HG03097 (cell line): Measurements from ENCODE around the gene CCDC18.
"Not testable (repeated sequence)": the region's sequence is repeated elsewhere in the genome, so short reads cannot be mapped to it uniquely, and the experiment has no call there.

Experiments used
- ATAC-seq: cut with Tn5 transposase; IDR thresholded peaks from one replicate; pipeline ENCODE4 v1.9.1; 2021; ENCODE audit not compliant: unreplicated experiment, low FRiP score

The CCDC18 gene

GRCh38 chr1:93170141-93170678, 10.3 kb upstream of the CCDC18 start:
- ATAC-seq: not testable (repeated sequence)

GRCh38 chr1:93171549-93172034, 8.9 kb upstream of the CCDC18 start:
- no peak for ATAC-seq

GRCh38 chr1:93172778-93173177, 7.7 kb upstream of the CCDC18 start:
- no peak for ATAC-seq

GRCh38 chr1:93174638-93175037, 5.9 kb upstream of the CCDC18 start:
- ATAC-seq: not testable (repeated sequence)

GRCh38 chr1:93177991-93178390, 2.5 kb upstream of the CCDC18 start:
- ATAC-seq: no peak

GRCh38 chr1:93178418-93178817, 2.1 kb upstream of the CCDC18 start:
- ATAC-seq: no peak

- peak; percentile 84 for ATAC-seq
Measured at GRCh38 chr1:93179886-93180722, 420 bp upstream of the CCDC18 start, which contains the start of gene TMED5. TMED5 (minus strand) TSS chr1:93180413; CDS start chr1:93180242, 171 bp downstream.

GRCh38 chr1:93186667-93187066, 6.1 kb downstream of the CCDC18 start:
- no peak for ATAC-seq

- ATAC-seq: no peak
Measured at GRCh38 chr1:93190432-93190831, 9.9 kb downstream of the CCDC18 start.

- ATAC-seq: no peak
Measured at GRCh38 chr1:93194231-93194990, 13.9 kb downstream of the CCDC18 start.

- no peak for ATAC-seq
Measured at GRCh38 chr1:93196591-93196990, 16.1 kb downstream of the CCDC18 start.

GRCh38 chr1:93199150-93199549, 18.6 kb downstream of the CCDC18 start:
- no peak for ATAC-seq

- no peak for ATAC-seq
Measured at GRCh38 chr1:93200086-93200620, 19.6 kb downstream of the CCDC18 start.

- ATAC-seq: no peak
Measured at GRCh38 chr1:93200714-93201113, 20.2 kb downstream of the CCDC18 start.

GRCh38 chr1:93205892-93206566, 25.5 kb downstream of the CCDC18 start:
- no peak for ATAC-seq

GRCh38 chr1:93206567-93206954, 26.0 kb downstream of the CCDC18 start:
- ATAC-seq: no peak

- no peak for ATAC-seq
Measured at GRCh38 chr1:93207211-93207610, 26.7 kb downstream of the CCDC18 start.

- ATAC-seq: no peak
Measured at GRCh38 chr1:93215322-93215721, 34.8 kb downstream of the CCDC18 start.

- ATAC-seq: no peak
Measured at GRCh38 chr1:93219443-93219842, 38.9 kb downstream of the CCDC18 start.

- ATAC-seq: not testable (repeated sequence)
Measured at GRCh38 chr1:93220716-93221115, 40.2 kb downstream of the CCDC18 start.
